ENCODE measurements around the gene ZMAT5. TPM values are rescaled to one million over a fixed set of nuclear protein-coding genes. Genes with fewer than 3 reads are reported as not detected.

The ZMAT5 gene
- total and polyA plus RNA-seq, 10 donors: 15.1 to 27.0 (median 19.9) TPM

DNA sequence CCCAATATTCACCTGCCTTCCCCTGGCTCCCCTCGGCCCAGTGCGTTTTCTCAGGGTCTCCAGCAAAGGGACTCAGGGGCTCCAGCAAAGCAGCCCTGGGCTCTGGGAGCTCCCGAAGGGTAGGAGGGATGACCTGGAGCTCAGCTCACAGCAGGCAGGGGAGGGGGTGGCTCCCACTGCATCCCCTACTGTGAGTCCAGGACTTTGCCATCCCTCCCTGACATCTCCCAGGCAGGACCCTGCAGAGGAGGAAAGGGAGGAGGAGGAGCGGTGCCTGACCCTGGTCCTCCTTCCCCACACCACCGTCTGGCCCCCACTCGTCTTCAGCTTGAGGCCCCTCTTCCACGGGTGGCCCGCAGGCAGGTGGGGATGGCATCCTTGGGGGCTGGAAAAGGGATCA lies 42.0 kb downstream of the ZMAT5 start:
- DNase-seq: no peak
- Histone ChIP-seq H3K27me3 (replicated peaks in 1 of 7) (peaks cover 0 to 58% (median 21%) of the 10 kb centered on the region in 7 donors), H3K4me3 (no peak overlapping the region), H3K36me3 (peaks cover 0 to 16% (median 0%) of the 10 kb centered on the region in 6 donors), H3K9me3 (no peaks in the 10 kb centered on the region), H3K4me1 (peaks cover 0 to 21% (median 7%) of the 10 kb centered on the region in 6 donors), H3K27ac (no peak overlapping the region)
- intact Hi-C loops (cut with DNase I; ENCODE audit: low total_unique reads): no loop called here
- TF ChIP-seq POLR2AphosphoS5 (IDR thresholded peaks at IDR 0.05): no peak
- TF ChIP-seq, protein P1, sequence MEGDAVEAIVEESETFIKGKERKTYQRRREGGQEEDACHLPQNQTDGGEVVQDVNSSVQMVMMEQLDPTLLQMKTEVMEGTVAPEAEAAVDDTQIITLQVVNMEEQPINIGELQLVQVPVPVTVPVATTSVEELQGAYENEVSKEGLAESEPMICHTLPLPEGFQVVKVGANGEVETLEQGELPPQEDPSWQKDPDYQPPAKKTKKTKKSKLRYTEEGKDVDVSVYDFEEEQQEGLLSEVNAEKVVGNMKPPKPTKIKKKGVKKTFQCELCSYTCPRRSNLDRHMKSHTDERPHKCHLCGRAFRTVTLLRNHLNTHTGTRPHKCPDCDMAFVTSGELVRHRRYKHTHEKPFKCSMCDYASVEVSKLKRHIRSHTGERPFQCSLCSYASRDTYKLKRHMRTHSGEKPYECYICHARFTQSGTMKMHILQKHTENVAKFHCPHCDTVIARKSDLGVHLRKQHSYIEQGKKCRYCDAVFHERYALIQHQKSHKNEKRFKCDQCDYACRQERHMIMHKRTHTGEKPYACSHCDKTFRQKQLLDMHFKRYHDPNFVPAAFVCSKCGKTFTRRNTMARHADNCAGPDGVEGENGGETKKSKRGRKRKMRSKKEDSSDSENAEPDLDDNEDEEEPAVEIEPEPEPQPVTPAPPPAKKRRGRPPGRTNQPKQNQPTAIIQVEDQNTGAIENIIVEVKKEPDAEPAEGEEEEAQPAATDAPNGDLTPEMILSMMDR (IDR thresholded peaks at IDR 0.05 in 8 of 11, conservative IDR thresholded peaks at IDR 0.05 in 3 of 11): no peak
- no peak for TF ChIP-seq POLR2A (IDR thresholded peaks at IDR 0.05)
- 58 to 80% (median 61%) methylated on average over 7 to 8 of the region's 8 CpGs for WGBS, 5 donors

DNA sequence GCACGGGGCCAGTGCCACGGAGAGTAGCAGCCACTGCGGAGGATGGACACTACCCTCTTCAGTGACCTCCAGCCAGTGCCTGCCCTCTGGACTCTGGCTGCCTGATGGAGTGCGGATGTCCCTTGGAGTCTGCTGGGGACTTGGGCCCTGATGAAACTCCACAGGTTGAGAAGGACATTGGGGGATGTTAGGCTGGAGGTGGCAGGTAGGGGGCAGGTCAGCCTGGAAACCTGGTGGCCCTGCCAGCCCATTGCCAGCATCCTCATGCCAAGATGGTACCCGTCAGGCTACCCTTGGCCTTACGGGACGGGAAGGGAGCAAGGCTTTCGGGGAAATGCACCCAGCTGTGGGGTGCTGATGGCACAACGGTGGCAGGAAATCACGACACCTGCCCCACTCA lies 43.0 kb downstream of the ZMAT5 start:
- intact Hi-C loops (cut with DNase I; ENCODE audit: low total_unique reads): no loop called here
- Histone ChIP-seq H3K27ac (no peak overlapping the region), H3K4me3 (no peak overlapping the region), H3K4me1 (peaks cover 0 to 27% (median 13%) of the 10 kb centered on the region in 6 donors), H3K27me3 (replicated peaks in 1 of 7) (peaks cover 0 to 69% (median 32%) of the 10 kb centered on the region in 7 donors), H3K36me3 (peaks cover 0 to 5% (median 0%) of the 10 kb centered on the region in 6 donors), H3K9me3 (no peaks in the 10 kb centered on the region)
- WGBS, 5 donors: 80 to 92% (median 82%) methylated on average over 9 to 10 of the region's 10 CpGs
- DNase-seq: no peak
- TF ChIP-seq POLR2A (IDR thresholded peaks at IDR 0.05) (no peak), POLR2AphosphoS5 (IDR thresholded peaks at IDR 0.05) (no peak)
- TF ChIP-seq, protein P1 (IDR thresholded peaks at IDR 0.05 in 8 of 11, conservative IDR thresholded peaks at IDR 0.05 in 3 of 11): no peak

DNA sequence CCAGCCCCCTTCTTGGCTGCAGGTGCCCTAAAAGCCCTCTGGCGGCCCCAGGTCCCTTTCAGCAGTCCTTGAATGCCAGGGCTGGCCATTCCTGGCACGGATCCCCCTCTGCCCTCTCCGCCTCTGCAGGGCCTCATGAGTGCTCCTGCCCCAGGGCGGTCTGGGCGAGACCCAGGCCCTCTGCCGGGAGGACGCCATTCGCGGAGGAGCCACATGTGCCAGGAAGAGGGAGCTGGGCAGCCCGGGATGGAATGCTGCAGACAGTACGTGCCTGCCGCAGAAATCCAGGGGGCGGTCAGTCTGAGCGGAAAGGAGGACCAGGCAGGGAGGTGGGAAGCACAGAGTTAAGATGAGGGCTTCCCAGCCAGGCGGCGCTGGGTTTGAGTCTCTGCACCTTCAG lies 44.2 kb downstream of the ZMAT5 start:
- 79 to 88% (median 83%) methylated on average over 15 to 16 of the region's 16 CpGs for whole genome bisulfite sequencing, 5 donors
- peaks cover 0 to 81% (median 35%) of the 10 kb centered on the region in 7 donors for H3K27me3 ChIP-seq (replicated peaks in 1 of 7)
- no peaks in the 10 kb centered on the region for H3K9me3 ChIP-seq
- H3K4me1 ChIP-seq: peaks cover 0 to 27% (median 13%) of the 10 kb centered on the region in 6 donors
- no peak overlapping the region for H3K27ac ChIP-seq
- DNase-seq: no peak
- H3K36me3 ChIP-seq: no peaks in the 10 kb centered on the region
- intact Hi-C loops (cut with DNase I; ENCODE audit: low total_unique reads): no loop called here
- TF ChIP-seq POLR2AphosphoS5 (IDR thresholded peaks at IDR 0.05) (no peak), POLR2A (IDR thresholded peaks at IDR 0.05) (no peak)
- TF ChIP-seq, protein P1 (IDR thresholded peaks at IDR 0.05 in 8 of 11, conservative IDR thresholded peaks at IDR 0.05 in 3 of 11): no peak
- H3K4me3 ChIP-seq: no peak overlapping the region

DNA sequence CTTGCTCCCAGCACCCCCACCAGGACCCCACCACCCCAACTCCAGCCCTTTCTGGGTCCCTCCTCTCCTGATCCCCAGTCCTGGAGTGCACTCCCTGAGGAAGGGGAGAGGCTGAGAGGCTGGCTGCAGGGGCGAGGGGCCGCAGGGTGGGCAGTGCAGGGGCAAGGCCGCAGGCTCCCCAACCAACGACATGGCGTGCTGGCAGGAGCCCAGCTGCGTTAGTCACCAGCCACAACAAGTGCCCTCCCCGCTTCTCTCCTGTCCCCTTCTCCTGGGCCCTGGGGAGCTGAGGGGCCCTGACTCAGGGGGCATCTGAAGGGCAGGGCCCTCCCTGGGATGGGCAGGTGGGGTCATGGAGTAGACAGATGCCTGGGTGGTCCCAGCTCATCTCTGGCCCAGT lies 44.7 kb downstream of the ZMAT5 start:
- intact Hi-C loops (cut with DNase I; ENCODE audit: low total_unique reads): no loop called here
- no peaks in the 10 kb centered on the region for H3K36me3 ChIP-seq
- TF ChIP-seq, protein P1 (IDR thresholded peaks at IDR 0.05 in 8 of 11, conservative IDR thresholded peaks at IDR 0.05 in 3 of 11): no peak
- TF ChIP-seq POLR2AphosphoS5 (IDR thresholded peaks at IDR 0.05) (no peak), POLR2A (IDR thresholded peaks at IDR 0.05) (no peak)
- H3K27ac ChIP-seq: no peak overlapping the region
- H3K4me3 ChIP-seq: no peak overlapping the region
- H3K27me3 ChIP-seq (replicated peaks in 1 of 7): peaks cover 0 to 81% (median 35%) of the 10 kb centered on the region in 7 donors
- WGBS, 5 donors: 55 to 76% (median 72%) methylated on average over 3 to 7 of the region's 7 CpGs
- no peak for DNase-seq
- H3K4me1 ChIP-seq: peaks cover 0 to 25% (median 13%) of the 10 kb centered on the region in 6 donors
- H3K9me3 ChIP-seq: no peaks in the 10 kb centered on the region
